Left ventricle myocardium inferior (tissue), 1 donor: ENCODE data around the gene IQGAP1. TPM values are rescaled to one million over a fixed set of nuclear protein-coding genes. Genes with fewer than 3 reads are reported as not detected.

Experiments used
- DNase-seq: peaks from one replicate; pipeline ENCODE4 v3.0.0-alpha.2; 2020
- H3K27ac ChIP-seq: fragments of 200-600 bp; replicated peaks from 2 replicates; pipeline ENCODE4 v1.8.0; 2021
- H3K27me3 ChIP-seq: fragments of 200-600 bp; 2 replicates; pipeline ENCODE4 v1.8.0; 2021; ENCODE audit warnings: low read depth
- H3K36me3 ChIP-seq: fragments of 200-600 bp; 2 replicates; pipeline ENCODE4 v1.8.0; 2021
- H3K4me1 ChIP-seq: fragments of 200-600 bp; 2 replicates; pipeline ENCODE4 v1.8.0; 2021
- H3K4me3 ChIP-seq: fragments of 200-600 bp; 2 replicates; pipeline ENCODE4 v1.8.0; 2021; ENCODE audit warnings: mild to moderate bottlenecking, moderate library complexity
- H3K9me3 ChIP-seq: fragments of 200-600 bp; replicated peaks from 2 replicates; pipeline ENCODE4 v1.8.0; 2021
- CTCF ChIP-seq: fragments of 200-600 bp; IDR thresholded peaks from 2 replicates; pipeline ENCODE4 v1.8.0; 2021; ENCODE audit warnings: antibody characterized with exemption, mild to moderate bottlenecking, borderline replicate concordance
- intact Hi-C: fragments of 100-400 bp; cut with micrococcal nuclease; formaldehyde crosslinking; loops from one replicate; pipeline ENCODE4 v1.11.0; 2022
- total RNA-seq: library from RNA; stranded (reverse); fragmentation: NEBNext Ultra II Directional; extraction: Animal tissue kit (Norgen Biotek cat#: 25700); gene quantifications from one replicate; pipeline ENCODE4 v1.2.1, GENCODE V29; 2021
- donor health status: DM: no; HTN: yes; CAD: no; lungs with severe emphysema.

IQGAP1 gene
- total RNA-seq, 1 donor from 2014 or later, result 39.2 TPM

GRCh38 chr15:90479656-90480055, 91.6 kb downstream of the IQGAP1 start:
- H3K27me3 ChIP-seq, result no peaks in the 10 kb centered on the region
- intact Hi-C loops, result loop anchor here (5.0 kb wide), 2 partner anchors 117 to 157 kb away; no protein-coding TSS in a partner anchor
- H3K4me1 ChIP-seq, result no peaks in the 10 kb centered on the region
- no peaks in the 10 kb centered on the region for H3K9me3 ChIP-seq
- DNase-seq, result no peak
- no peak overlapping the region for H3K27ac ChIP-seq
- TF ChIP-seq CTCF, result no peak
- H3K4me3 ChIP-seq, result no peak overlapping the region
- peaks cover 96% of the 10 kb centered on the region for H3K36me3 ChIP-seq

GRCh38 chr15:90481023-90481422, 93.0 kb downstream of the IQGAP1 start:
- Histone ChIP-seq H3K4me3 (no peak overlapping the region), H3K4me1 (no peaks in the 10 kb centered on the region), H3K27me3 (no peaks in the 10 kb centered on the region), H3K36me3 (peaks cover 96% of the 10 kb centered on the region), H3K9me3 (no peaks in the 10 kb centered on the region), H3K27ac (no peak overlapping the region)
- TF ChIP-seq CTCF, result no peak
- no peak for DNase-seq
- intact Hi-C loops, result loop anchor here (5.0 kb wide), 2 partner anchors 119 to 159 kb away; no protein-coding TSS in a partner anchor

GRCh38 chr15:90482124-90483011, 94.3 kb downstream of the IQGAP1 start:
- Histone ChIP-seq H3K27ac (peak overlapping the region; percentile 24), H3K4me1 (no peaks in the 10 kb centered on the region), H3K36me3 (peaks cover 96% of the 10 kb centered on the region), H3K4me3 (no peak overlapping the region), H3K9me3 (no peaks in the 10 kb centered on the region), H3K27me3 (no peaks in the 10 kb centered on the region)
- peak; percentile 77 for TF ChIP-seq CTCF
- intact Hi-C loops, result loop anchor here (5.0 kb wide), 2 partner anchors 120 to 160 kb away; no protein-coding TSS in a partner anchor
- no peak for DNase-seq

- no peak overlapping the region for H3K4me3 ChIP-seq
- H3K4me1 ChIP-seq, result no peaks in the 10 kb centered on the region
- no peaks in the 10 kb centered on the region for H3K9me3 ChIP-seq
- intact Hi-C loops, result loop anchor here (5.0 kb wide), 2 partner anchors 121 to 161 kb away; no protein-coding TSS in a partner anchor
- DNase-seq, result no peak
- H3K36me3 ChIP-seq, result peaks cover 96% of the 10 kb centered on the region
- TF ChIP-seq CTCF, result no peak
- H3K27ac ChIP-seq, result no peak overlapping the region
- no peaks in the 10 kb centered on the region for H3K27me3 ChIP-seq
Observed at GRCh38 chr15:90483012-90483307, 94.9 kb downstream of the IQGAP1 start.

GRCh38 chr15:90483637-90484036, 95.6 kb downstream of the IQGAP1 start:
- no peak for DNase-seq
- H3K4me3 ChIP-seq, result no peak overlapping the region
- TF ChIP-seq CTCF, result no peak
- no peak overlapping the region for H3K27ac ChIP-seq
- peaks cover 96% of the 10 kb centered on the region for H3K36me3 ChIP-seq
- no peaks in the 10 kb centered on the region for H3K27me3 ChIP-seq
- H3K4me1 ChIP-seq, result no peaks in the 10 kb centered on the region
- intact Hi-C loops, result loop anchor here (5.0 kb wide), 2 partner anchors 121 to 161 kb away; no protein-coding TSS in a partner anchor
- no peaks in the 10 kb centered on the region for H3K9me3 ChIP-seq
